BE2C (cell line): ENCODE results near the gene CENPH.

ENCODE experiments used
- DNase-seq: peaks from one replicate; pipeline ENCODE4 v3.0.0-alpha.2; 2020
- H3K27me3 ChIP-seq: fragments of 250-450 bp; sonication (Bioruptor Pico); 2 replicates; pipeline ENCODE4 v1.5.1; 2020; ENCODE audit warnings: mild to moderate bottlenecking
- H3K36me3 ChIP-seq: fragments of 250-450 bp; sonication (Bioruptor Pico); 2 replicates; pipeline ENCODE4 v1.5.1; 2020; ENCODE audit warnings: mild to moderate bottlenecking
- H3K4me1 ChIP-seq: fragments of 250-450 bp; sonication (Bioruptor Pico); 2 replicates; pipeline ENCODE4 v1.5.1; 2020
- H3K4me3 ChIP-seq: 2 replicates; pipeline ENCODE4 v1.5.1; 2011; ENCODE audit warnings: low read depth, low read length
- H3K9me3 ChIP-seq: fragments of 250-450 bp; sonication (Bioruptor Pico); 2 replicates; pipeline ENCODE4 v1.5.1; 2020
- TF ChIP-seq, protein P1 (sequence below): IDR thresholded peaks from 2 replicates; pipeline ENCODE4 v1.5.1; 2012; ENCODE audit warnings: mild to moderate bottlenecking, low read depth, low read length

CENPH gene

DNA sequence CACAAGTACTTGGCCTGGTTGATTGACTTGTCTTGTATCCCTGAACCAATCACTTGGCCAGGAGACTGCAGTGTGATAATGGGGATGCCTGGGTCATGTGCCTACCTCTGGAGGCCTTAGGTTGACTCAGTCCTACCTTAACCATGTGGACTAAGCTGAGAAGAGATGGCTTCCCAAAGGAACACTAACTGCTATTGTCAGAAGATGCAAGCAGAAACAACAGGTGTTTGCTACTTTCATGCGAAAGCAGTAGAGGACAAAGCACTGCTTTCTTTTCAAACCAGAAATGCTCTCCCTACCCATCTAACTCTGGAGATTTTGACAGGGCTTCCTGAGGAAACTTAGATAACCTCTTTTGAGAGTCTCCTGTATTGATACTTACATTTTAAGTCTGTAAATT, 68.2 kb downstream of the CENPH start:
- H3K4me1 ChIP-seq = no peaks in the 10 kb centered on the region
- H3K36me3 ChIP-seq = peaks cover 8% of the 10 kb centered on the region
- no peaks in the 10 kb centered on the region for H3K27me3 ChIP-seq
- no peak overlapping the region for H3K4me3 ChIP-seq
- no peak for DNase-seq
- no peaks in the 10 kb centered on the region for H3K9me3 ChIP-seq
- TF ChIP-seq, protein P1, sequence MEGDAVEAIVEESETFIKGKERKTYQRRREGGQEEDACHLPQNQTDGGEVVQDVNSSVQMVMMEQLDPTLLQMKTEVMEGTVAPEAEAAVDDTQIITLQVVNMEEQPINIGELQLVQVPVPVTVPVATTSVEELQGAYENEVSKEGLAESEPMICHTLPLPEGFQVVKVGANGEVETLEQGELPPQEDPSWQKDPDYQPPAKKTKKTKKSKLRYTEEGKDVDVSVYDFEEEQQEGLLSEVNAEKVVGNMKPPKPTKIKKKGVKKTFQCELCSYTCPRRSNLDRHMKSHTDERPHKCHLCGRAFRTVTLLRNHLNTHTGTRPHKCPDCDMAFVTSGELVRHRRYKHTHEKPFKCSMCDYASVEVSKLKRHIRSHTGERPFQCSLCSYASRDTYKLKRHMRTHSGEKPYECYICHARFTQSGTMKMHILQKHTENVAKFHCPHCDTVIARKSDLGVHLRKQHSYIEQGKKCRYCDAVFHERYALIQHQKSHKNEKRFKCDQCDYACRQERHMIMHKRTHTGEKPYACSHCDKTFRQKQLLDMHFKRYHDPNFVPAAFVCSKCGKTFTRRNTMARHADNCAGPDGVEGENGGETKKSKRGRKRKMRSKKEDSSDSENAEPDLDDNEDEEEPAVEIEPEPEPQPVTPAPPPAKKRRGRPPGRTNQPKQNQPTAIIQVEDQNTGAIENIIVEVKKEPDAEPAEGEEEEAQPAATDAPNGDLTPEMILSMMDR = no peak
